ENCODE measurements around the gene TCP1.

GRCh38 chr6:159801935-159802334 lies 12.5 kb upstream of the TCP1 start:
- TF ChIP-seq CTCF (IDR thresholded peaks at IDR 0.05; ENCODE audit: poor library complexity) = no peak
- TF ChIP-seq EZH2phosphoT487 (IDR thresholded peaks at IDR 0.05; ENCODE audit: low read depth, severe bottlenecking, unreplicated experiment) = no peak

Measured in hepatocyte (in vitro differentiated cells).